ENCODE measurements around the gene CYTL1.

DNA sequence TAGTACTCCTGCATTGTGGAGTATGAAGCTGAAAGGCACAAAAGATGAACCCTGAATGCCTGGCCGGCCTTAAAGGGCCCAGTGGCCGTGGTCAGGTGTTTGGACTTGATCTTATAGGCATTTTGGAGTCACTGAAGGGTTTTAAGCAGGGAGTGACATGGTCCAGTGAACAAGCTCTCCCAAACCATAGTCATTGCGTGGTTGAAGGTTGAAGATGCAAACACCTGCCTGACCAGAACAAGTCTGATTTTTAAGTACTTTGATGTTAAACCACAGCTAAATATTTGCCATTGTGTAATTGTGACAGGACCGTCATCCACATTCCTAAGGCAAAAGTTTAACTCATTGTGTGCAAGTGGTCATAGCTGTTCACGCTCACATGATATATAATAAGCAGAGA is 35.3 kb upstream of the CYTL1 start:
- TF ChIP-seq EZH2 (IDR thresholded peaks at IDR 0.05; ENCODE audit: low read length, unreplicated experiment) (no peak), CTCF (conservative IDR thresholded peaks at IDR 0.05; ENCODE audit: low read depth, low read length) (no peak)

Measured in PC-3 (cell line).